K562 (cell line): ENCODE data around the gene DHDH. TPM values are rescaled to one million over a fixed set of nuclear protein-coding genes. Genes with fewer than 3 reads are reported as not detected.
A peak's percentile ranks its signal among the peaks of the same experiment; 100 is the strongest.

Source experiments
- ASH1L ChIP-seq: fragments of 450-650 bp; IDR thresholded peaks from 2 replicates; pipeline ENCODE4 v1.6.1; 2018; ENCODE audit warnings: borderline replicate concordance, mild to moderate bottlenecking, low read depth; ENCODE audit not compliant: partially characterized antibody
- CBX1 ChIP-seq: sonication (generic); IDR thresholded peaks from 2 replicates; pipeline ENCODE4 v1.6.1; 2016; ENCODE audit warnings: antibody characterized with exemption, low read depth, mild to moderate bottlenecking
- CBX3 ChIP-seq, 2 experiments: IDR thresholded peaks; 1 replicate in 1 of 2; 2 replicates in 1 of 2; pipeline ENCODE4 v1.6.1; 2012; ENCODE audit warnings: inconsistent platforms in 2 of 2, low read length in 2 of 2, borderline replicate concordance in 1 of 2, control low read depth in 1 of 2
- CTCF ChIP-seq, 3 experiments: IDR thresholded peaks in 2 of 3; conservative IDR thresholded peaks in 1 of 3; 2 replicates each; pipeline ENCODE4 v1.5.1; 2011 to 2012; ENCODE audit warnings: low read length in 3 of 3, mild to moderate bottlenecking in 3 of 3, control low read depth in 2 of 3, improper control_type of control experiment in 1 of 3, inconsistent platforms in 1 of 3, low read depth in 1 of 3, mixed read lengths in 1 of 3, moderate library complexity in 1 of 3; ENCODE audit not compliant: insufficient read depth in 2 of 3
- FIP1L1 ChIP-seq: fragments of 200-400 bp; formaldehyde crosslinking; IDR thresholded peaks from 2 replicates; pipeline ENCODE4 v1.6.1; 2018; ENCODE audit warnings: mild to moderate bottlenecking, low read depth, low read length; ENCODE audit not compliant: poor library complexity, severe bottlenecking
- GTF2E2 ChIP-seq: fragments of 200-800 bp; sonication (Bioruptor generic); IDR thresholded peaks from 2 replicates; pipeline ENCODE4 v1.6.1; 2016; ENCODE audit warnings: missing genetic modification characterization, missing compliant biosample characterization
- HOMEZ ChIP-seq: fragments of 250-450 bp; sonication (Bioruptor Pico); IDR thresholded peaks from 2 replicates; pipeline ENCODE4 v1.4.0; 2020; ENCODE audit warnings: mild to moderate bottlenecking, moderate library complexity
- IFI16 ChIP-seq: fragments of 250-450 bp; sonication (Bioruptor Pico); IDR thresholded peaks from 2 replicates; pipeline ENCODE4 v2.1.2; 2022; ENCODE audit warnings: mild to moderate bottlenecking, inconsistent platforms
- IRF9 ChIP-seq: fragments of 450-650 bp; IDR thresholded peaks from 2 replicates; pipeline ENCODE4 v1.6.1; 2016; ENCODE audit warnings: missing biosample characterization, missing genetic modification characterization
- KAT8 ChIP-seq: fragments of 450-650 bp; IDR thresholded peaks from 2 replicates; pipeline ENCODE4 v1.6.1; 2016; ENCODE audit warnings: low read depth, mild to moderate bottlenecking
- MAFF ChIP-seq: IDR thresholded peaks from 2 replicates; pipeline ENCODE4 v1.6.1; 2012; ENCODE audit warnings: low read length, improper control_type of control experiment
- NKRF ChIP-seq: fragments of 450-650 bp; IDR thresholded peaks from 2 replicates; pipeline ENCODE4 v1.6.1; 2016; ENCODE audit warnings: borderline replicate concordance
- SRF ChIP-seq, 2 experiments: fragments of 250-450, 450-650 bp in 1 of 2; sonication (Bioruptor Pico) in 1 of 2; sonication (generic) in 1 of 2; formaldehyde crosslinking; IDR thresholded peaks; 2 replicates each; pipeline versions ENCODE4 v1.5.0 to v1.5.1; 2020 to 2022; ENCODE audit warnings: mild to moderate bottlenecking in 1 of 2, missing genetic modification reagents in 1 of 2
- STAT6 ChIP-seq: sonication (generic); formaldehyde crosslinking; IDR thresholded peaks from 2 replicates; pipeline ENCODE4 v1.8.1; 2023; ENCODE audit warnings: mild to moderate bottlenecking, missing genetic modification reagents
- polyA plus RNA-seq, 8 experiments: library from polyadenylated mRNA; depleted of rRNA in 4 of 8; stranded (reverse) in 5 of 8; unstranded in 3 of 8; fragments of >200 nt; fragmentation: Nextera tagmentation in 2 of 8; fragmentation: Illumina TruSeq in 1 of 8; extraction: Ambion mirVana in 2 of 8; extraction: Trizol in 1 of 8; gene quantifications; 2 replicates each; pipeline versions ENCODE4 v1.2.1 to v1.2.3, GENCODE V29; 2011 to 2014; ENCODE audit warnings: inconsistent platforms in 1 of 8, missing spikeins in 1 of 8
- total RNA-seq, 7 experiments: library from RNA; depleted of rRNA in 6 of 7; stranded (reverse); fragments of >200 nt in 6 of 7; fragmentation: Illumina TruSeq in 2 of 7; extraction: Trizol in 2 of 7; gene quantifications; 2 replicates each; pipeline versions ENCODE4 v1.2.1 to v1.2.3, GENCODE V29; 2011 to 2021; ENCODE audit warnings: low replicate concordance in 1 of 7

The DHDH gene
- total and polyA plus RNA-seq, 9 of the 15 experiments (the other 6 are each of a cell fraction or from before 2014, with no cell fraction given), result 0.37 to 1.9 (median 0.87) TPM

- TF ChIP-seq ASH1L, result no peak
- TF ChIP-seq CTCF (IDR thresholded peaks at IDR 0.05 in 2 of 3, conservative IDR thresholded peaks at IDR 0.05 in 1 of 3; ENCODE audit: insufficient read depth in 2 of 3, low read depth in 1 of 3, low read length in 3 of 3), result peak in 1 of 3 experiments; percentile 4; a peak in 2 of 6 replicates
- TF ChIP-seq MAFF, result peak; percentile 90
- no peak for TF ChIP-seq STAT6
- TF ChIP-seq FIP1L1, result peak; percentile 49
- TF ChIP-seq CBX3 (IDR thresholded peaks at IDR 0.05; ENCODE audit: borderline replicate concordance in 1 of 2, low read length in 2 of 2), result peak in 1 of 2 experiments; percentile 18; a peak in 1 of 3 replicates
- no peak for TF ChIP-seq GTF2E2
- TF ChIP-seq IRF9 (tag), result peak; percentile 49
- TF ChIP-seq IFI16 (CRISPR knock-in tag), result no peak
- no peak for TF ChIP-seq SRF (CRISPR knock-in tag; IDR thresholded peaks at IDR 0.05)
- 0 out of 2 replicates have a peak, but pooled peaks have one; percentile 20 for TF ChIP-seq CBX1
- peak; percentile 26; the same call in 1 of the 2 replicates for TF ChIP-seq HOMEZ (CRISPR knock-in tag)
- no peak for TF ChIP-seq KAT8
- TF ChIP-seq NKRF, result 0 out of 2 replicates have a peak, but pooled peaks have one; percentile 47
These were observed 30.1 kb downstream of the DHDH start (continued) for GRCh38 chr19:48963371-48964204.
